Bone marrow (tissue), 2 donors: ENCODE measurements around the gene PIM1.

Experiments
- DNase-seq, 2 donors: peaks; one replicate each; lab custom pipeline; 2025; lab: John Stamatoyannopoulos, UW

The PIM1 gene

DNA sequence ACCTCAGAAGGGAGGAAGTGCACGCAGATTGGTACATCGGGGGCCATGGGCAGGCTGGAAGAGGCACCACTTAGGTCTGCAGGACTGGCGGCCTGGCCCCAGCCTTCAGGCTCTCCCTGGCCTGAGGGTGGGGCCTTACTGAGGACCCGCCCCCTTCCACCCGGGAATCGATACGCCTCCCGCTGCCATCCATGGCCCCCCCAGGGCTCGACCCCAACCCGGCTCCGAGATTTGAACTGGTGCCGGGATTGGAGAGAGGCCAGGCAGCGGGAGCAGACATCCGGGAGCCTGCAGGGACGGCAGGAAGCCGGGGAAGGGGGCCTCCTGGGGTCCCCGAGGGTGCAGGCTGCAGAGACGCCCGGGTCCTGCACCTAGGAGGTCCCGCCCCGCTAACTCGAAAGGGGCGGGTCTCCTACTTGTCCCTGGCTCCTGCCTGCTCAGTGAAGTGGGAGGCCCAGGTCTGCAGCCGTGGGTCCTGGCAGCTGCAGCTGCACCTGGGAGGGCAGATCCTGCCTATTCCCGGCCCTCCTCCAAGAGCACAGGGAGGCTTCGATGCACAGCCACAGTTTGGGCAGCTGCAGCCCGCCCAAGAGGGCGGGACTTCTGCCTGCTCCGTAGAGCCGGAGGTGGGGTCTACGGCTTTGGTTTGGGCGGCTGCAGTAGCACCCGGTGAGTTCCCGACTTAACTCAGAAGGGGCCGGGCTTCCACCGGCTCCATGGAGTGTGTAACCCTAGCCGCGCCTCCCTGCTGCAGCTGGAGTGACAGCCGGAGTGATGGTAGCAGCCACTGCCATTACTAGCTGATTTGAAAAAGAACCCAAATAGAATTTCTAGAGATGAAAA lies 52.4 kb downstream of the PIM1 start:
- DNase-seq, result peak in 1 of 2 donors; percentile 47

DNA sequence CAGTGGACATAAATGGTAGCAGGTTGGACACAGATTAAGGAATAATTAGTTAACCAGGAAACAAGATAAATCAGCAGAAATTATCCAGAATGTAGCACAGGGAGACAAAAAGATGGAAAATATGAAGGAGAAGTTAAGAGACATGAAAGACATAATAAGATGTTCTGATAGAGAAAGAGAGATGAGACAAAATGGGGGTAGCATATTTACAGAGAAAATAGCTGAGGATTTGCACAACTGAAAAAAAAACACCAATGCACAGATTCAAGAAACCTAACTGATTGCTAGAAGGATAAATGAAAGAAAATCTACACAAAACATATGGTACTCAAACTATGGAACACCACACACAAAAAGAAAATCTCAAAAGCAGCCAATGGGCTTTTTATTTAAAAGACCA lies 53.0 kb downstream of the PIM1 start:
- no peak for DNase-seq
